ENCODE data around the gene AHCYL1. TPM values are rescaled to one million over a fixed set of nuclear protein-coding genes. Genes with fewer than 3 reads are reported as not detected.

AHCYL1 gene
- total and polyA plus RNA-seq, 10 of the 15 experiments (the other 5 are each of a cell fraction or from before 2014, with no cell fraction given) = 24.7 to 73.6 (median 46.8) TPM

DNA sequence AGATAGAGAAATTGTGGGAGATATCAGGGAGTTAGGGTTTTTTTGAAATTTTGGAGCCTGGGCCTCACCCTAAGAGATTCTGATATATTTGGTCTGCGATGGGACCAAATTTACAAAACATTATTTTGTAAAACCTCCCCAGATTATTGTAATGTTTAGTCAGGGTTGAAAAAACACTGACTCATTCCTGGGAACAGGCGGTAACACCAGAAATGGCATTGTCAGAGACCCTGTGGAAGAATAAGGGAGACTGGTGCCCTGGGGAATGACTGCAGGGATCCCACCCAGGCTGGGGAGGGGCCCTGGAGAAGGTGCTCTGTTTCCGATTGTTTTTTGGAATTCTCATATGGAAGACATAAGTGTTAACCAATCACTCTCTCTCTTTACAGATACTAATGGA, 36.7 kb downstream of the AHCYL1 start:
- no peak overlapping the region for H3K4me3 ChIP-seq
- BruUV-seq (replicated peaks) = no TSS peak
- no peaks in the 10 kb centered on the region for H3K79me2 ChIP-seq (ENCODE audit: control insufficient read depth, insufficient read depth, low read length)
- H4K20me1 ChIP-seq (ENCODE audit: control insufficient read depth, insufficient read depth) = no peaks in the 10 kb centered on the region
- in situ Hi-C loops (cut with MboI) = no loop called here
- intact Hi-C loops (cut with micrococcal nuclease; ENCODE audit: unreplicated experiment) = no loop called here
- peaks cover 7 to 50% of the 10 kb centered on the region in 2 experiments for H3K36me3 ChIP-seq (ENCODE audit: control insufficient read depth in 2 of 2, insufficient read depth in 2 of 2, low read length in 1 of 2)
- H2AFZ ChIP-seq (ENCODE audit: control insufficient read depth, low read depth, low read length) = no peak overlapping the region
- H3K9ac ChIP-seq (ENCODE audit: control insufficient read depth, insufficient read depth, low read length) = no peak overlapping the region
- ChIA-PET RAD21 (ENCODE audit: unreplicated experiment) (no interaction called here), CTCF (interaction anchor here (1.7 to 7.9 kb wide), 2 partner anchors 8 to 10 kb away, joined by 7 to 57 read pairs; no protein-coding TSS in a partner anchor), SMC1A (ENCODE audit: uncharacterized antibody, unreplicated experiment) (no interaction called here), POLR2A (no interaction called here)
- FAIRE-seq = no peak
- H3K9me3 ChIP-seq (replicated peaks; ENCODE audit: control insufficient read depth, insufficient read depth, low read length) = no peaks in the 10 kb centered on the region
- 97% methylated on average over 3 of the region's 3 CpGs for WGBS (ENCODE audit: insufficient coverage, insufficient replicate concordance, low lambda C conversion rate, missing lambda C conversion rate)
- no peak overlapping the region for H3K4me2 ChIP-seq (ENCODE audit: control insufficient read depth, insufficient read depth)
- ATAC-seq = no peak
- no peaks in the 10 kb centered on the region for H3K4me1 ChIP-seq (ENCODE audit: control insufficient read depth, insufficient read depth, low read length)
- H3K27ac ChIP-seq (ENCODE audit: control insufficient read depth, insufficient read depth) = no peak overlapping the region
- TF ChIP-seq SIN3A (IDR thresholded peaks at IDR 0.05; ENCODE audit: low read depth, low read length) (no peak), NR2C1 (IDR thresholded peaks at IDR 0.05) (no peak), POU2F2 (IDR thresholded peaks at IDR 0.05; ENCODE audit: borderline replicate concordance, low read depth, low read length) (no peak), NR2F1 (conservative IDR thresholded peaks at IDR 0.05) (no peak), SUPT20H (IDR thresholded peaks at IDR 0.05; ENCODE audit: borderline replicate concordance, control insufficient read depth, low read depth, low read length) (no peak), JUND (IDR thresholded peaks at IDR 0.05; ENCODE audit: low read depth, low read length) (no peak), BRCA1 (IDR thresholded peaks at IDR 0.05; ENCODE audit: low read depth, low read length) (no peak), SREBF1 (IDR thresholded peaks at IDR 0.05; ENCODE audit: low read length) (no peak), ZSCAN29 (IDR thresholded peaks at IDR 0.05) (no peak), TARDBP (IDR thresholded peaks at IDR 0.05; ENCODE audit: borderline replicate concordance) (no peak), BCL11A (IDR thresholded peaks at IDR 0.05; ENCODE audit: low read depth, low read length) (no peak), FOS (IDR thresholded peaks at IDR 0.05; ENCODE audit: borderline replicate concordance, extremely low read depth, insufficient read length) (no peak), IRF4 (IDR thresholded peaks at IDR 0.05; ENCODE audit: low read depth, low read length) (no peak)
- TF ChIP-seq, protein P1, sequence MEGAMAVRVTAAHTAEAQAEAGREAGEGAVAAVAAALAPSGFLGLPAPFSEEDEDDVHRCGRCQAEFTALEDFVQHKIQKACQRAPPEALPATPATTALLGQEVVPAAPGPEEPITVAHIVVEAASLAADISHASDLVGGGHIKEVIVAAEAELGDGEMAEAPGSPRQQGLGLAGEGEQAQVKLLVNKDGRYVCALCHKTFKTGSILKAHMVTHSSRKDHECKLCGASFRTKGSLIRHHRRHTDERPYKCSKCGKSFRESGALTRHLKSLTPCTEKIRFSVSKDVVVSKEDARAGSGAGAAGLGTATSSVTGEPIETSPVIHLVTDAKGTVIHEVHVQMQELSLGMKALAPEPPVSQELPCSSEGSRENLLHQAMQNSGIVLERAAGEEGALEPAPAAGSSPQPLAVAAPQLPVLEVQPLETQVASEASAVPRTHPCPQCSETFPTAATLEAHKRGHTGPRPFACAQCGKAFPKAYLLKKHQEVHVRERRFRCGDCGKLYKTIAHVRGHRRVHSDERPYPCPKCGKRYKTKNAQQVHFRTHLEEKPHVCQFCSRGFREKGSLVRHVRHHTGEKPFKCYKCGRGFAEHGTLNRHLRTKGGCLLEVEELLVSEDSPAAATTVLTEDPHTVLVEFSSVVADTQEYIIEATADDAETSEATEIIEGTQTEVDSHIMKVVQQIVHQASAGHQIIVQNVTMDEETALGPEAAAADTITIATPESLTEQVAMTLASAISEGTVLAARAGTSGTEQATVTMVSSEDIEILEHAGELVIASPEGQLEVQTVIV (IDR thresholded peaks at IDR 0.05; ENCODE audit: borderline replicate concordance, partially characterized antibody) = no peak
- TF ChIP-seq, protein P2, sequence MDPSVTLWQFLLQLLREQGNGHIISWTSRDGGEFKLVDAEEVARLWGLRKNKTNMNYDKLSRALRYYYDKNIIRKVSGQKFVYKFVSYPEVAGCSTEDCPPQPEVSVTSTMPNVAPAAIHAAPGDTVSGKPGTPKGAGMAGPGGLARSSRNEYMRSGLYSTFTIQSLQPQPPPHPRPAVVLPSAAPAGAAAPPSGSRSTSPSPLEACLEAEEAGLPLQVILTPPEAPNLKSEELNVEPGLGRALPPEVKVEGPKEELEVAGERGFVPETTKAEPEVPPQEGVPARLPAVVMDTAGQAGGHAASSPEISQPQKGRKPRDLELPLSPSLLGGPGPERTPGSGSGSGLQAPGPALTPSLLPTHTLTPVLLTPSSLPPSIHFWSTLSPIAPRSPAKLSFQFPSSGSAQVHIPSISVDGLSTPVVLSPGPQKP (IDR thresholded peaks at IDR 0.05; ENCODE audit: low read depth, low read length) = no peak
- TF ChIP-seq, protein P3, sequence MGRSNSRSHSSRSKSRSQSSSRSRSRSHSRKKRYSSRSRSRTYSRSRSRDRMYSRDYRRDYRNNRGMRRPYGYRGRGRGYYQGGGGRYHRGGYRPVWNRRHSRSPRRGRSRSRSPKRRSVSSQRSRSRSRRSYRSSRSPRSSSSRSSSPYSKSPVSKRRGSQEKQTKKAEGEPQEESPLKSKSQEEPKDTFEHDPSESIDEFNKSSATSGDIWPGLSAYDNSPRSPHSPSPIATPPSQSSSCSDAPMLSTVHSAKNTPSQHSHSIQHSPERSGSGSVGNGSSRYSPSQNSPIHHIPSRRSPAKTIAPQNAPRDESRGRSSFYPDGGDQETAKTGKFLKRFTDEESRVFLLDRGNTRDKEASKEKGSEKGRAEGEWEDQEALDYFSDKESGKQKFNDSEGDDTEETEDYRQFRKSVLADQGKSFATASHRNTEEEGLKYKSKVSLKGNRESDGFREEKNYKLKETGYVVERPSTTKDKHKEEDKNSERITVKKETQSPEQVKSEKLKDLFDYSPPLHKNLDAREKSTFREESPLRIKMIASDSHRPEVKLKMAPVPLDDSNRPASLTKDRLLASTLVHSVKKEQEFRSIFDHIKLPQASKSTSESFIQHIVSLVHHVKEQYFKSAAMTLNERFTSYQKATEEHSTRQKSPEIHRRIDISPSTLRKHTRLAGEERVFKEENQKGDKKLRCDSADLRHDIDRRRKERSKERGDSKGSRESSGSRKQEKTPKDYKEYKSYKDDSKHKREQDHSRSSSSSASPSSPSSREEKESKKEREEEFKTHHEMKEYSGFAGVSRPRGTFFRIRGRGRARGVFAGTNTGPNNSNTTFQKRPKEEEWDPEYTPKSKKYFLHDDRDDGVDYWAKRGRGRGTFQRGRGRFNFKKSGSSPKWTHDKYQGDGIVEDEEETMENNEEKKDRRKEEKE (IDR thresholded peaks at IDR 0.05) = no peak
- TF ChIP-seq, protein P4, sequence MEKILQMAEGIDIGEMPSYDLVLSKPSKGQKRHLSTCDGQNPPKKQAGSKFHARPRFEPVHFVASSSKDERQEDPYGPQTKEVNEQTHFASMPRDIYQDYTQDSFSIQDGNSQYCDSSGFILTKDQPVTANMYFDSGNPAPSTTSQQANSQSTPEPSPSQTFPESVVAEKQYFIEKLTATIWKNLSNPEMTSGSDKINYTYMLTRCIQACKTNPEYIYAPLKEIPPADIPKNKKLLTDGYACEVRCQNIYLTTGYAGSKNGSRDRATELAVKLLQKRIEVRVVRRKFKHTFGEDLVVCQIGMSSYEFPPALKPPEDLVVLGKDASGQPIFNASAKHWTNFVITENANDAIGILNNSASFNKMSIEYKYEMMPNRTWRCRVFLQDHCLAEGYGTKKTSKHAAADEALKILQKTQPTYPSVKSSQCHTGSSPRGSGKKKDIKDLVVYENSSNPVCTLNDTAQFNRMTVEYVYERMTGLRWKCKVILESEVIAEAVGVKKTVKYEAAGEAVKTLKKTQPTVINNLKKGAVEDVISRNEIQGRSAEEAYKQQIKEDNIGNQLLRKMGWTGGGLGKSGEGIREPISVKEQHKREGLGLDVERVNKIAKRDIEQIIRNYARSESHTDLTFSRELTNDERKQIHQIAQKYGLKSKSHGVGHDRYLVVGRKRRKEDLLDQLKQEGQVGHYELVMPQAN (conservative IDR thresholded peaks at IDR 0.05) = no peak
- DNase-seq (ENCODE audit: low read depth, low spot score) = no peak
- no peaks in the 10 kb centered on the region for H3K27me3 ChIP-seq (replicated peaks in 1 of 2; ENCODE audit: control insufficient read depth in 2 of 2, insufficient read depth in 2 of 2, low read length in 1 of 2)

Data from GM12878 (cell line).